ENCODE measurements around the gene FIGNL2.

FIGNL2 gene

DNA sequence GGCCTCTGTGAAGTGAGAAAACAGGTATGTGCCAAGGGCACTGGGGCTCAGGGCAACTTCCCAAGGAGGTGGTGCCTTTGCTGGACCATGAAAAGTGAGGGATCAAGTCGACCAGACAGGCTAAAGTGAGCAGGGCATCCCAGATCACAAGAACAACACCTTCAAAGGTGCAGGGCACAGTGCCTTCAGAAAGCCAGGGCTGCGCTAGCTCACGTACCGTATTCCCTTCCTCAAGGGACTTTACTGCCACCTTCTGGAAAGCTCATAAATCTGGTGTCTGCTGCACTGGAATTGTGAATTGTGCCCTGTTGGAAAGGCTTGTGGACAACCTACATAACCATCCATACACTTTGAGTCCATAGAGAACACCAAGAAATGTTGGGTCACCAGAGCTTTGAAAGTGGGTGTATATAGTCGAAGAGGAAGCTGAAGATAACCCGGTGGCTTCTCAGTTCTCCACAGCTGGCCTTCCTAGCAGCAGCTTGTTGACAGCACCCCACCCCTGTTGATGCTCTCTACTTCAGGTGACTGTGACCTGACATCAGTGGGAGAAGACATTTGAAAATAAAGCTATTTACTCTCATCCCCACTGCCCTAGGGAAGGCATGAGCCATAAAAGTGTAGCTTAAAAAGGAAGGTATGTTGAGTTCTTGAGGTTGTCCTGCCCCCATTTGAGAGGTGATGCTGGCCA, 24.5 kb downstream of the FIGNL2 start:
- TF ChIP-seq, protein P1, sequence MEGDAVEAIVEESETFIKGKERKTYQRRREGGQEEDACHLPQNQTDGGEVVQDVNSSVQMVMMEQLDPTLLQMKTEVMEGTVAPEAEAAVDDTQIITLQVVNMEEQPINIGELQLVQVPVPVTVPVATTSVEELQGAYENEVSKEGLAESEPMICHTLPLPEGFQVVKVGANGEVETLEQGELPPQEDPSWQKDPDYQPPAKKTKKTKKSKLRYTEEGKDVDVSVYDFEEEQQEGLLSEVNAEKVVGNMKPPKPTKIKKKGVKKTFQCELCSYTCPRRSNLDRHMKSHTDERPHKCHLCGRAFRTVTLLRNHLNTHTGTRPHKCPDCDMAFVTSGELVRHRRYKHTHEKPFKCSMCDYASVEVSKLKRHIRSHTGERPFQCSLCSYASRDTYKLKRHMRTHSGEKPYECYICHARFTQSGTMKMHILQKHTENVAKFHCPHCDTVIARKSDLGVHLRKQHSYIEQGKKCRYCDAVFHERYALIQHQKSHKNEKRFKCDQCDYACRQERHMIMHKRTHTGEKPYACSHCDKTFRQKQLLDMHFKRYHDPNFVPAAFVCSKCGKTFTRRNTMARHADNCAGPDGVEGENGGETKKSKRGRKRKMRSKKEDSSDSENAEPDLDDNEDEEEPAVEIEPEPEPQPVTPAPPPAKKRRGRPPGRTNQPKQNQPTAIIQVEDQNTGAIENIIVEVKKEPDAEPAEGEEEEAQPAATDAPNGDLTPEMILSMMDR (IDR thresholded peaks at IDR 0.05; ENCODE audit: control extremely low read depth, extremely low read depth, low read depth, missing control alignments) = peak; percentile 29
- ChIA-PET POLR2A (no interaction called here), CTCF (interaction anchor here (0.8 to 2.2 kb wide), 5 partner anchors 10 to 403 kb away, joined by 3 to 5 read pairs (median 4); a partner anchor contains a TSS)
- no peak for DNase-seq (ENCODE audit: extremely low spot score)

DNA sequence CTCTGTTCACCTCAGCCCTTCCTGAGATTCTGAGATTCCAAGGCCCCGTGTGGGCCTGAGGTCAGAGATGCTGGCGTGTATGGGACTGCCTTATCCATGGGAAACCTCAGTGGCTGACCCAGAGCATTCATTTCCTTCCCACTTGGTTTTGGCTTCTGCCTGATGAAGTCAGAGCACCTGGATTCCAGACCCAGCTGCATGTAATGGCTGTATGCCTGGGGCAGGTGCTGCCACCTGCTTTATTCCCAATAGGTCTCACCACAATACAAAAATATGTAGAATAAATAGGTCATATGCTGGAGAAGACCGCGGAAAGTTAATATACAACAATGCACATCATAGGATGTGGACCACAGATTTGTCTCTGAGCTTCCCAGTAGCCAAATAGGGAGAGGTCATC, 25.6 kb downstream of the FIGNL2 start:
- CTCF ChIA-PET = no interaction called here

DNA sequence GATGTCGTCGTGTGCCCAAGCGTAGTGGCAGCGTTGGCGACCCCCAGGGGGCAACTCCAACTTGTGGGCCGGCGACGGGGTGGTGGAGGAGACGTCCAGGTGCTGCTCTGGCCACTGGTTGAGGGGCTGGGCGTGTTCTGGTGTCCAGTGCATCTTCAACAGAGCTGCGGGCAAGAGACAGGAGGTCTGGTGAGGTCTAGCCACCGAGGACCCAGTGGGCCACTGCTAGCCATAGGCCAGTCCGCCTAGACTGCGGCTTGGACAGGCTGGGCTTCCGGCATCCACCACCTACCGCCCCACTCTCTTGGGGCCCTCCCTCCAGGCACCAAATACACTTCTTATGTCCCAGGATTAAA, 26.3 kb downstream of the FIGNL2 start:
- CTCF ChIA-PET = no interaction called here

More for the DNA sequence above, 25.6 kb downstream of the FIGNL2 start:
- TF ChIP-seq, protein P1 (IDR thresholded peaks at IDR 0.05; ENCODE audit: control extremely low read depth, extremely low read depth, low read depth, missing control alignments) = no peak
- DNase-seq (ENCODE audit: extremely low spot score) = no peak
- POLR2A ChIA-PET = no interaction called here

DNA sequence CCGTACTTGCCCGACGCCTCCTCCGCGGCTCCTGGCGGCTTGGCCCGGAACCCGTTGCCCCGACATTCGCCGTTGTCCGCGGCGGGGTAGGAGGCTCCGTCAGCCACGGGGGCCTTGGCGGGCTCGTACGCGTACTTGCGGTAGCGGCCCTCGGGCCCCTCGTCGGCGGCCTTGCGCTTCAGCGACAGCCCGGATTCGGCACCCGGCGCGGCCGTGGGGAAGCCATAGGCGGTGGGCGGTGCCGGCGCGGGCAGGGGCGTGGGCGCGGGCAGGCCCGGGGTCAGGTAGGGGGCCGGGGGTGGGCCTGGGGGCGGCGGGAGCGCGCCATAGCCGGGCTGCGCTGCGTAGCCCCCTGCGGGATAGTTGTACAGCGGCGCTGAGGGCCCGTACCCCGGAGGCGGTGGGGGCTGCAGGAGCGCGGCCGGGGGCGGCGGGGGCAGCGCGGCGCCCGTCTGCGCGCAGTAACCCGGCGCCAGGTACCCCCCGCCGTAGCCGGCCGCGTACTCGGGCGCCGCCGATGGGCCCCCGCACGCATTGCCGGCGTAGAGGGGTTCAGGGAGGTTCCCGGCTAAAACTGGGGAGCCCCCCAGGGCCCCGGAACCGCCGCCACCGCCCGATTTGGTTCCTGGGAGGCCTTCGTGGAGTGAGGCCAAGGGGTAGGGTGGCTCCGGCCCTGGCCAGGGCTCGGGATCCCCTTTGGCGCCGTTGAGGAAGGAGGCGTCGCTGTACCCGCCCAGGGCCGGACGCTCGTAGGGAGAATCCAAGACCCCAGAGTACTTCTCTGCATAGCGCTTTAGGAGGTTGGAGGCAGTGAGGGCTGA, 26.9 kb downstream of the FIGNL2 start:
- TF ChIP-seq, protein P1 (IDR thresholded peaks at IDR 0.05; ENCODE audit: control extremely low read depth, extremely low read depth, low read depth, missing control alignments) = no peak
- no peak for DNase-seq (ENCODE audit: extremely low spot score)
- POLR2A ChIA-PET = no interaction called here
- CTCF ChIA-PET = no interaction called here

More for the DNA sequence above, 26.3 kb downstream of the FIGNL2 start:
- DNase-seq (ENCODE audit: extremely low spot score) = no peak
- POLR2A ChIA-PET = no interaction called here
- TF ChIP-seq, protein P1 (IDR thresholded peaks at IDR 0.05; ENCODE audit: control extremely low read depth, extremely low read depth, low read depth, missing control alignments) = no peak

DNA sequence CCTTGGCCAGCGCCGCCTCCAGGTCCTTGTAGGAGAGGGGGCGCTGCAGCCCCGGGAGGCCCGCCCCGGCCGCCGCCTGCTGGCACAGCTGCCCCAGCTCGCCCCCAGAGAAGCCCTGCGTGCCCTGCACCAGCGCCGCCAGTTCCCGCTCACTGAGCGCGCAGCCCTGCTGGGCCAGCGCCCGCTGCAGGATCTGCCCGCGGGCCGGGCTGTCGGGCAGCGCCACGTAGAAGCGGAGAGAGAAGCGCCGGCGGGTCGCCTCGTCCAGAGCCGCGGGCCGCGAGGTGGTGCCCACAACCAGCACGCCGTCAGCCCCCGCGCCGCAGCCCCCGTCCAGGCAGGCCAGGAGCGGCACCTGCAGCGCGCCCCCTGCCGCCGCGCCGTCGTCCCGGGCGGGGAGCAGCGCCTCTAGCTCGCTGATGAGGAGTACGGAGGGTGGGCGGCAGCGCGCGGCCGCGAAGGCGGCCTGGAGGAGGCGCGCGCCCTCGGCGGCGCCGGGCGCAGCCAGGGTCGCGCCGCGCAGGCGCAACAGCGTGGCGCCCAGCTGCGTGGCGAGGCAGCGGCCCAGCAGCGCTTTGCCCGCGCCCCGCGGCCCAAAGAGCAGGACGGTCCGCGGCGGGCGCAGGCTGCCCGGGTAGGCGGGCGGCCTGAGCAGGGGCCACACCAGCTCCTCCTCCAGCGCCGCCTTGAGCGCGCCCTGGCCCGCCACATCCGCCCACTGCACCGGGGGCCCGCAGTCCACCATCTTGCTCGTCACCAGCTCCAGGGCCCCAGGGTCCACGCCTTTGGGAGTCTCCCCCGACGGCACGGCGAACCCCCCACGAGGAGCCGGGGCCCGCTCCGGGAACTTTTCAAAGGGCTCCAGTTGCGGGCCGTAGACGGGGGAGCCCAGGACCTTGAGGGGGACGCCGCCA, 27.7 kb downstream of the FIGNL2 start:
- ChIA-PET CTCF (no interaction called here), POLR2A (no interaction called here)
- peak; percentile 55 for DNase-seq (ENCODE audit: extremely low spot score)
- TF ChIP-seq, protein P1 (IDR thresholded peaks at IDR 0.05; ENCODE audit: control extremely low read depth, extremely low read depth, low read depth, missing control alignments) = peak; percentile 47
